Measurements from ENCODE around the gene RAB31.

Gene RAB31

DNA sequence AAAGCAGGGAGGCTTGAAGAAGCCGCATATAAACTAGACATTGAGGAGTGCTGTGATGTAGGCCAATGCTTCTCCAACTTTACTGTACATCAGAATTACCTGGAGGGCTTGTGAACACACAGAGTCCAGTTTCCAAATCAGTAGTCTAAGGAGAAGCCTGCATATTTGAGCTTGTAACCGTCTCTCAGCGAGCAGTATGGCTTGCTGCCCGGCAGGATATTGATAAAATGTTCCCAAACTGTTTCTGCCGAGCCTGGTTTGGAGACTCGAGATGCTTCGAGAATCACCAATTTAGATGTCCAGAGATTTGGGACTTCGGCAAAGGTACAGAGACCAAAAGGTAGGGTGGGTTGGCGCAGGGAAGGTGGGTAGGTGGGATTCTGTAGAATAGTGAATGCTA, 11.0 kb upstream of the RAB31 start:
- no peaks in the 10 kb centered on the region for H3F3A ChIP-seq (ENCODE audit: insufficient read depth, low read length)
- H3K9me3 ChIP-seq (ENCODE audit: low read length), result no peaks in the 10 kb centered on the region
- H3K27ac ChIP-seq (ENCODE audit: low read depth, low read length, poor library complexity, severe bottlenecking), result no peak overlapping the region
- no peak overlapping the region for H3K4me2 ChIP-seq (ENCODE audit: low read length)
- H3K36me3 ChIP-seq (ENCODE audit: insufficient read depth, low read length), result no peaks in the 10 kb centered on the region
- no peak overlapping the region for H2AFZ ChIP-seq (ENCODE audit: low read length)
- H3K4me3 ChIP-seq (ENCODE audit: low read depth, low read length, poor library complexity, severe bottlenecking), result no peak overlapping the region
- H3K9me2 ChIP-seq (ENCODE audit: low read depth, low read length), result no peaks in the 10 kb centered on the region
- H4K20me1 ChIP-seq (ENCODE audit: insufficient read depth, low read length), result no peaks in the 10 kb centered on the region
- TF ChIP-seq EZH2 (IDR thresholded peaks at IDR 0.05; ENCODE audit: borderline replicate concordance, low read length), result no peak
- TF ChIP-seq, protein P1, sequence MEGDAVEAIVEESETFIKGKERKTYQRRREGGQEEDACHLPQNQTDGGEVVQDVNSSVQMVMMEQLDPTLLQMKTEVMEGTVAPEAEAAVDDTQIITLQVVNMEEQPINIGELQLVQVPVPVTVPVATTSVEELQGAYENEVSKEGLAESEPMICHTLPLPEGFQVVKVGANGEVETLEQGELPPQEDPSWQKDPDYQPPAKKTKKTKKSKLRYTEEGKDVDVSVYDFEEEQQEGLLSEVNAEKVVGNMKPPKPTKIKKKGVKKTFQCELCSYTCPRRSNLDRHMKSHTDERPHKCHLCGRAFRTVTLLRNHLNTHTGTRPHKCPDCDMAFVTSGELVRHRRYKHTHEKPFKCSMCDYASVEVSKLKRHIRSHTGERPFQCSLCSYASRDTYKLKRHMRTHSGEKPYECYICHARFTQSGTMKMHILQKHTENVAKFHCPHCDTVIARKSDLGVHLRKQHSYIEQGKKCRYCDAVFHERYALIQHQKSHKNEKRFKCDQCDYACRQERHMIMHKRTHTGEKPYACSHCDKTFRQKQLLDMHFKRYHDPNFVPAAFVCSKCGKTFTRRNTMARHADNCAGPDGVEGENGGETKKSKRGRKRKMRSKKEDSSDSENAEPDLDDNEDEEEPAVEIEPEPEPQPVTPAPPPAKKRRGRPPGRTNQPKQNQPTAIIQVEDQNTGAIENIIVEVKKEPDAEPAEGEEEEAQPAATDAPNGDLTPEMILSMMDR (IDR thresholded peaks at IDR 0.05; ENCODE audit: low read length), result no peak
- no peaks in the 10 kb centered on the region for H3K27me3 ChIP-seq (ENCODE audit: insufficient read depth, low read length)
- no peak overlapping the region for H3K9ac ChIP-seq (ENCODE audit: low read length)
- no peaks in the 10 kb centered on the region for H3K4me1 ChIP-seq (ENCODE audit: insufficient read depth, low read length, severe bottlenecking)
- H3K79me2 ChIP-seq (ENCODE audit: insufficient read depth, low read length), result no peaks in the 10 kb centered on the region

DNA sequence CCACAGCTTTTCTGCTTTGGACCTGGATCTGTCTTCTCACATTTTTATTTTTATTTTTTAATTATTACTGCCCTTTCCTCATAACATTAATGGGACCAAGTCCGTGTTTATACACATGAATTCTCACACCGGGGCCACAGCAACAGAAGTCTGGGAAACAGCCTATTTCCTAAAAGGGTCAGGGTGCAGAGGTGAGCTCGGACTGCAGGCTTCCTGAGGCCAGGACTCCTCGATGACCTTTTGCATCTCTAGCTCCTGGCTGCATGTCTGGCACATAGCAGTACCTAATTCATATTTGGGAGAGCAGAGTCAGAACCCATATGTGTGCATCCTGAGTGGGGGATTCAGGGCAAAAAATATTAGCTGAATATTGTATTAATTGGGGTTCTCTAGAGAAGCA, 9.6 kb upstream of the RAB31 start:
- H3F3A ChIP-seq (ENCODE audit: insufficient read depth, low read length), result no peaks in the 10 kb centered on the region
- H3K27ac ChIP-seq (ENCODE audit: low read depth, low read length, poor library complexity, severe bottlenecking), result no peak overlapping the region
- no peak overlapping the region for H3K4me3 ChIP-seq (ENCODE audit: low read depth, low read length, poor library complexity, severe bottlenecking)
- H3K4me1 ChIP-seq (ENCODE audit: insufficient read depth, low read length, severe bottlenecking), result no peaks in the 10 kb centered on the region
- H3K4me2 ChIP-seq (ENCODE audit: low read length), result no peak overlapping the region
- no peaks in the 10 kb centered on the region for H3K36me3 ChIP-seq (ENCODE audit: insufficient read depth, low read length)
- no peaks in the 10 kb centered on the region for H4K20me1 ChIP-seq (ENCODE audit: insufficient read depth, low read length)
- H2AFZ ChIP-seq (ENCODE audit: low read length), result no peak overlapping the region
- TF ChIP-seq EZH2 (IDR thresholded peaks at IDR 0.05; ENCODE audit: borderline replicate concordance, low read length), result no peak
- TF ChIP-seq, protein P1 (IDR thresholded peaks at IDR 0.05; ENCODE audit: low read length), result no peak
- H3K79me2 ChIP-seq (ENCODE audit: insufficient read depth, low read length), result no peaks in the 10 kb centered on the region
- no peaks in the 10 kb centered on the region for H3K9me2 ChIP-seq (ENCODE audit: low read depth, low read length)
- H3K27me3 ChIP-seq (ENCODE audit: insufficient read depth, low read length), result no peaks in the 10 kb centered on the region
- H3K9me3 ChIP-seq (ENCODE audit: low read length), result no peaks in the 10 kb centered on the region
- H3K9ac ChIP-seq (ENCODE audit: low read length), result no peak overlapping the region

DNA sequence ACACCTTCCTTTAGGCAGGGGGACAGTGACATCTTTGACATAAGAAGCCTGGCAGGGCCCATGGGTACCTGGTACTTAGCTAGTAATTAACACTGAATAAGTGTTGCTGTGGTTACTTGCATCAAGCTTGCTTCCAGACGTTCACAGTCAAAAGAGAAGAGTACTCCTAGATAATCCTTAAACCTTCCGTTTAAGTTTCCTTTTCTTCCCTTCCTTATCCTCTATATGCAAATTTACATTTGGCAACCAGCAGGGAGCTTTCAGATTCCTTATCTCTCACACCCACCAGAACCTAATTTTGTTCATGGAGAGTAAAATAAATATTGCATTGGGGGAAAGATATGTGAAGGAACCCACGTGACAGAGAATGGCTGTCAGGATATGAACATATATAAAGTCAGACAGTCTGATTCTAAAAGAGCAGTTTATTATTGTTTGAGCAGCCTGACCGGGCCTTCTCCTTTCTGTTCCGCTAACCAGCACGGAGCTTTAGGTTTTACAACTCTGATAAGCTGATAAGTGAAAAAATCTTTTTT, 7.8 kb upstream of the RAB31 start:
- H3K4me2 ChIP-seq (ENCODE audit: low read length), result no peak overlapping the region
- no peak overlapping the region for H3K9ac ChIP-seq (ENCODE audit: low read length)

More for the DNA sequence above, 7.8 kb upstream of the RAB31 start:
- H3K9me3 ChIP-seq (ENCODE audit: low read length), result no peaks in the 10 kb centered on the region
- H3K27ac ChIP-seq (ENCODE audit: low read depth, low read length, poor library complexity, severe bottlenecking), result no peak overlapping the region
- no peaks in the 10 kb centered on the region for H3K79me2 ChIP-seq (ENCODE audit: insufficient read depth, low read length)
- no peak overlapping the region for H2AFZ ChIP-seq (ENCODE audit: low read length)
- H3F3A ChIP-seq (ENCODE audit: insufficient read depth, low read length), result no peaks in the 10 kb centered on the region
- no peaks in the 10 kb centered on the region for H3K9me2 ChIP-seq (ENCODE audit: low read depth, low read length)
- no peak for TF ChIP-seq EZH2 (IDR thresholded peaks at IDR 0.05; ENCODE audit: borderline replicate concordance, low read length)
- TF ChIP-seq, protein P1 (IDR thresholded peaks at IDR 0.05; ENCODE audit: low read length), result no peak
- no peaks in the 10 kb centered on the region for H3K27me3 ChIP-seq (ENCODE audit: insufficient read depth, low read length)
- H3K4me3 ChIP-seq (ENCODE audit: low read depth, low read length, poor library complexity, severe bottlenecking), result no peak overlapping the region
- no peaks in the 10 kb centered on the region for H3K36me3 ChIP-seq (ENCODE audit: insufficient read depth, low read length)
- no peaks in the 10 kb centered on the region for H4K20me1 ChIP-seq (ENCODE audit: insufficient read depth, low read length)
- no peaks in the 10 kb centered on the region for H3K4me1 ChIP-seq (ENCODE audit: insufficient read depth, low read length, severe bottlenecking)
